GM21360 (cell line): ENCODE results near the gene MYH10.

Experiments used
- ATAC-seq: cut with Tn5 transposase; IDR thresholded peaks from one replicate; pipeline ENCODE4 v1.9.1; 2021; ENCODE audit warnings: mild to moderate bottlenecking, moderate library complexity; ENCODE audit not compliant: unreplicated experiment

Gene MYH10

DNA sequence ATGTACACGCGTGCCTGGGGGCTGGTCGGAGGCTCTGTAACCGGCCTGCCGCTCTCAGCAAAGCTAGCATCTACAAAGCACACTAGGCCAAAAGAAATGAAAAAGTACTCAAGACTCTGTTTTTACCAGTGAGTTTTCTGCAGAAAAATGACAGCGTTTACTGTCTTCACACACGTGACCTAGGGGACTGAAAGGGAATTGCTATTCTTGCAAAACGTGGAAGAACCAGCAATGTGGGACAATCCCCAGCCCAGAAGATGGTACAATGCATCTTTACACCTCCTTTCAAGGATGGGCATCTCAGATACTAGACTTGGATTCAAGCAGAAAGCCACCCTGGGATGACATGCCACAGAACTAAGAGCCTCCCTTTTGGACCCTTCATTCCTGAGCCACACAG lies 153.4 kb downstream of the MYH10 start:
- ATAC-seq = no peak

- no peak for ATAC-seq
These were observed 153.8 kb downstream of the MYH10 start for GRCh38 chr17:8476741-8477140.

GRCh38 chr17:8475781-8476180 lies 154.7 kb downstream of the MYH10 start:
- ATAC-seq = no peak

DNA sequence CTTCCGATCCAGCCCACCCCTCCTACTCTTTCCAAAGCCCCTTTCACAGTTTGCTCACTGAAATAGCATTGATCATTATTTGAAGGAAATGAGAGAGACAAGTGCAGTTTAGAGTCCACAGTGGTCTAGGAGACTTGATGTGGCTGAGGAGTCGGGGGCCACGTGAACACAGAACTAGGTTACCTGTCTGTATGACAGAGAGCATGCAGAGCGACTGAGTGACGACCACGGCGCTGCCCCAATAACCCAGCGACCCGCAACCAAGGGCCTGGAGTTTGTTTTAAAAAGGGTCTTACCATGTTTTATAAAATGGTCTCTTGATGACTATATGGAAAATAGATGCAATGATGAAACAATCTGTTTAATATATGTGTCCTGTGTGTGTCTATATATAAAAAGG lies 155.3 kb downstream of the MYH10 start:
- ATAC-seq = no peak

GRCh38 chr17:8474826-8475225 lies 155.7 kb downstream of the MYH10 start:
- no peak for ATAC-seq

GRCh38 chr17:8473451-8474192 lies 156.9 kb downstream of the MYH10 start:
- ATAC-seq = no peak

DNA sequence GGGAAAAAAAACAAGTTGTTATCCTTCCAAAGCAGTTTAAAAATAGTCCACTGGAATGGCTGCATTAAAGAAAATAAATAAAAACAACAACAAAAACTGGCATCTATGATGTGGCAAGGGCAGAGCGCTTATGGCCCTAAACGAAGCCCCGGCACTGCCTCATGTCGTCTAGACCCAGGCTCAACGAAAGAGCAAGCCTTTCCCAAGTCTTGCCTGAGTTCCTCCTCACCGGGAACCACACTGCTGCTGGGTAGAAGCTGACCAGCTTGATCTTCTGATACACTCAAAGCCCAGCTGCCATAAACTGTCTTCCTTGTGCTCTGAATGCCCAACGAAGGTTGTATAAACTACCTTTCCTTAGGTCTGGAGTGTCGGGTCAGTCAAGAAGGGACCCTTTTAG lies 157.9 kb downstream of the MYH10 start:
- ATAC-seq = no peak

DNA sequence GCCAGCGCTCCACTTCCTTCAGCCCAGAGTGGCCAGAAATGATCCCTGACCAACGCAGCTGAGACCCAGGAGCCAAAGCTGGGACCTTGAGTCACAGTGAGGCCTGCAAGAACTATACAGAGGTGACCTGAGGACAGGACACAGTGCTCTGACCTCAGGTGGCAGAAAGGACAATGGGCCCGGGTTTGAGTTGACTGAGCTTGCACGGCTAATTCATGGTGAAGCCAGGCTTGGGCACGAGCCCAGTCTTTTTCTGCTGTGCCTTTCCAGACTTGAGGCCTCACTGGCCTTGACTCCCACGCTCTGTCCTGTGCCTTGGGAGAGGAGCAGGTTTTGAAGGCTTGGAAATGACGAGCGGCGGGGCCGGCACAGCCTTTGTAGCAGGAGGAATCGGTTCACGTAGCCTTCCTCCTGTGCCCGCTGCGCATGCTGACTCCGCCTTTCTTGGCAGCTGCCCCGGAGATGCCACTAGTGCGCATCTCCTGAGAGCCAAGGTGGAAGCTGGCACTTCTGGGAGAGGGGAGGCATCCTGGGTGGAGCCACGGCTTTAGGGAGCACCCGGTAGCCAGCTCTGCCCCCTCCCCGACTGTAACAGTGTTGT lies 160.0 kb downstream of the MYH10 start:
- ATAC-seq = no peak

- ATAC-seq = no peak
These were observed 160.6 kb downstream of the MYH10 start for GRCh38 chr17:8469964-8470363.

DNA sequence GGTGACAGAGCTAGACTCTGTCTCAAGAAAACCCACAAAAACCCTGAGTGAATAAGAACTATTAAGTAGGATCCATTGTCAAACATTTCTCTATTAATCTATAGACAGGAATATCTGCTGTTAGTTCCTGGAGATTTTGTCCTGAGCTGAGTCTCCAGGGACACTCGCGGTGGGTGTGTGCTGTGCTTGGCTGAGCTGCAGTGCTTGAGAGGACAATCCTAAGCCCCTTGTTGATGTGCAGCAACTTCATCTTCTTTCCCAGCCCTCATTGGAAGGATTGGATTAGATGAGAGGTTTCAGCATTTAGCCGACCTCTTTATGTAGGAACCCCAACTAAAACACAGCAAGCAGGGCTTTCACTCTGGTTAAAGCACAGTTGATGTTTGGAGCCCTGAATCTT lies 161.5 kb downstream of the MYH10 start:
- no peak for ATAC-seq

- ATAC-seq = no peak
These were observed 162.4 kb downstream of the MYH10 start for GRCh38 chr17:8468127-8468526.

DNA sequence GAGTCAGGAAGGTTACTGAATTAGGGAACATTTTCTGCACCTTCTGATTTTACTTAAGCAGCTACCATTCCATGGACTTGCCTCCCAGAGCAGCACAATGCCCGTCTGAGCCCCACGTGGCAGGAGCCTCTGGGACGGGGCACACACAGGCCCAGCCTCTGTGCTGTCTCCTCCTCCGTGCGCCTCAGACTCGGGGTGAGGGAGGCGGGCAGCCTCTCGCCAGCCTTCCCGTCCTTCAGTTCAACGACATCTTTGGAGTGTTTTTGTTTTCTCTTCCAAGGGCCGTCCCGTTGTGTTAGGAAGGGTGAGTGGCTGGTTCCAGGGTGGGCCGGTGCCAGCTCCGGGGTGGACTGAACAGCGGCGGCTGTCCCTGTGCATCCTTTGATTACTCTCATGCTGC lies 163.0 kb downstream of the MYH10 start:
- no peak for ATAC-seq

DNA sequence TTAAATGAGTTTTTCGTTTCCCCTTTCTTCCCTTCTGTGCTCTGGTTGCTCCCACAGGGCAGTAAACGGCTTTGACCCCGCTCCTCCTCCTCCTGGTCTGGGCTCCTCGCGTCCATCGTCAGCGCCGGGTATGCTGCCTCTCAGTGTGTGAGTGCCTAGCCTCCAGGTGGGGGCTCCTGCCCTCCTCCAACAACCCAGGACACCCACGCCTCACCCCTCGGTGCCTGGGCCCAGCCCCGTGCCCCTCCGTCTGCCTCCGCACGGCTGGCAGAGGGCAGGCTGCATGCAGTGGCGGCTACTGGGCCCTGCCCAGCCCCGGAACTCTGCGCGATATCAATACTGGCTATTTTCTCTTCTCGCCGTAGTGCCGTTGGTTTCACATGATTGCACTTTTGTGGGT lies 163.7 kb downstream of the MYH10 start:
- ATAC-seq = no peak

GRCh38 chr17:8466456-8466855 lies 164.1 kb downstream of the MYH10 start:
- no peak for ATAC-seq

DNA sequence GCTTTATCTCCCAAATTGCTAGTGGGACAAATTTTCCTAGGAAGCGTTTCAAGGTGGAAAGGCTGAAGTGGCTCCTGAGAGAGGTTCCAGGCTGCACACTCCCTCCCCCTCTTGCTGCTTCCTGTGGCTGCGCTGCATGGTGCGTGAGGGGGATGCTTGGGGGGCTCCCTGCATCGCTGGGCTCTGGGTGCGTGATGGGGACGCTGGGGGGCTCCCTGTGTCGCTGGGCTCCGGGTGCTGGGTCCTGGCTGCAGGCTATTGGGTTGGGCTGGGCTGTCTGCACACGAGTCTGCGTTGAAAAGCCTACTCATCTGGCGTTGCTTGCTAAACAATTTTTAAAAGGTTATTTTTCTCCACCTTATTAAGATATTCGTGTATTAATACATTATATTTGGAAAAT lies 164.8 kb downstream of the MYH10 start:
- no peak for ATAC-seq

DNA sequence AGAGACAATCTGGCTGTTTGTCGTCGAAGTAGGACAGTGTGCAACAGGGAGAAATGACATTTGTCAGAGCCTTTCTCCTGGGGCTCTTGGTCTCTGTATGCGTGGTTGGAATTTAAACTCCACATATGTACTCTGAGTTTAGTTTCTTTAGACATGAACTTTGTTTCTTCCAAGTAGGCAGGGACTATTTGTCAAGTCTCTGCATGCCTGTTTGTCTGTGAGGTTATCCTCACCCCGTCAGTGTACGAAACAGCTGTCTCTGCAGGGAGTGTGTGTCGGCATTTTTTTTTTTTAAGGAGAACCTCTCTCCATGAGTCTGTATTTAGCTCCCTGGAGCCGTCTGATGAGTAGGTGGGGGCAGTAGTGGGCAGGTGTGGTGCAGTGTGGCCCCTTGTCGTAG lies 165.2 kb downstream of the MYH10 start:
- no peak for ATAC-seq

- no peak for ATAC-seq
These were observed 165.6 kb downstream of the MYH10 start for GRCh38 chr17:8464941-8465340.

- ATAC-seq = no peak
These were observed 167.4 kb downstream of the MYH10 start for GRCh38 chr17:8463099-8463498.

- ATAC-seq = no peak
These were observed 168.0 kb downstream of the MYH10 start for GRCh38 chr17:8462564-8462963.

- no peak for ATAC-seq
These were observed 170.7 kb downstream of the MYH10 start for GRCh38 chr17:8459831-8460230.

GRCh38 chr17:8459107-8459506 lies 171.4 kb downstream of the MYH10 start:
- no peak for ATAC-seq

GRCh38 chr17:8458128-8458527 lies 172.4 kb downstream of the MYH10 start:
- ATAC-seq = no peak

DNA sequence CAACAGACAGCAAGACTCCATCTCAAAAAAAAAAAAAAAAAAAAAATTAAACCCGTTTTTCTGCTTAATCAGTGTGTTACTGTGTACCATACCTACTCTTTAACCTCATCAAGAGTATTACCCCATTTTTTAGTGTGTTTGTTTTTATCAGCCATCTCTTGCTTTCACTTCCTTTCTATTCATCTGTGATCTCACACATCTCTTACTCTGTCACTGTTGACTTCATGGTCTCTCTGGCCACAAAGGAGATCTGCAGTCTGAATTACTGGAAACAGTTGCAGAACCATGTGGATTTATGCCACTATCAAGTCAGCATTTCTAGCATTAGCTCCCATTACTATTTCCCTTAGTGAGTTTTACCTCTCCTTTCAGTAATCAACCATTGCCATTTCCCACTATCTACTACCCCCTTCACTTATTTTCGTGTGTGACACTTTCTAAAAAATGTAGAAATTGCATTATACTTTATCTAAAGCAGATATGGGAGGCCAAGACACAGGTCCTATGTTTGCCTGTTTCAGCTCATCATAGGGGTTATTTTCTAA lies 174.8 kb downstream of the MYH10 start:
- ATAC-seq = no peak
